GM04503 (cell line): Measurements from ENCODE around the gene LRRC3B.
"Not testable (repeated sequence)": the region's sequence is repeated elsewhere in the genome, so short reads cannot be mapped to it uniquely, and the experiment has no call there.

ENCODE experiments used
- DNase-seq: peaks from one replicate; pipeline ENCODE4 v3.0.0-alpha.2; 2012; ENCODE audit warnings: low read depth

LRRC3B gene

GRCh38 chr3:26622621-26623418 is at the start of gene LRRC3B:
TSS of gene LRRC3B (plus strand) at chr3:26622772. CDS start at chr3:26709673, 86,901 bp downstream.
- no peak for DNase-seq

- no peak for DNase-seq
Observed at GRCh38 chr3:26574766-26575165, 47.8 kb upstream of the LRRC3B start.

GRCh38 chr3:26579116-26579515 is 43.5 kb upstream of the LRRC3B start:
- no peak for DNase-seq

- DNase-seq: no peak
Observed at GRCh38 chr3:26587571-26587970, 35.0 kb upstream of the LRRC3B start.

DNA sequence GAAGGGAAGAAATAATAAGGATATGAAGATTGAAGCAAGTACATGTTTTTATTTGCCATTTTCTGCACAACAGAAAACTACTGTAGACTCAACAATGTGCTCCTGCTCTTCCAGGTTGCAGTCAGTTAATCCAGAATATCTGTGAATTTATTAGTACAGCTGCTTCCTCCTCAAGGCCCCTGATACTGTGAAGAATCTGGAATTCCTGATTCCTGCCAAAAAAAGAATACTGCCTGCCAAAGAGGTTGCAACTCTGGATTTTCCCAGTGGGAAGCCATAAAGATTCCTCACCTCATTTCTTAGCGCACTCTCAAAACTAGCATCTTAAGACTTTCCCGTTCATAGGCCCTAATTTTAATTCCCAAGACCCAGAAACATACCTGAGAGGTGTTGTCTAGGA is 33.6 kb upstream of the LRRC3B start:
- no peak for DNase-seq

GRCh38 chr3:26589678-26590077 is 32.9 kb upstream of the LRRC3B start:
- no peak for DNase-seq

GRCh38 chr3:26590919-26591484 is 31.6 kb upstream of the LRRC3B start:
- no peak for DNase-seq

DNA sequence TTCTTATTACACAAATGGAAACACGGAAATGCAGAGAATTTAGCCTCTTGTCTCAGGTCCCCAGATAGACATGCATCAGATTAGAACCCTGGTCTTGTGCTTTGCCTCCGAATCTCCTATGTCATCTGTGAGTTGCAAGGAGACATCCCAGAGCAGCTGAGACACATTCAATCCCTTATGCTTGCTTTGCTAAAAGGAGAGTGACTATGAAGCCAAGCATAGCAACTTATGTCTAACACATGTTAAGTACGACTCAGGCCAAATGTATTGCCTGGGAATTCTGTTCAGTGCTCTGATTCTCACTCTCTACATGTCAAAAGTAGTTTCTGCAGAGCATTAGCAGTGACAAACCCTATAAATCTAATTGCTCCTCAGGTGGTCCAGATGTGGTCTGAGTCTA is 30.6 kb upstream of the LRRC3B start:
- DNase-seq: no peak

DNA sequence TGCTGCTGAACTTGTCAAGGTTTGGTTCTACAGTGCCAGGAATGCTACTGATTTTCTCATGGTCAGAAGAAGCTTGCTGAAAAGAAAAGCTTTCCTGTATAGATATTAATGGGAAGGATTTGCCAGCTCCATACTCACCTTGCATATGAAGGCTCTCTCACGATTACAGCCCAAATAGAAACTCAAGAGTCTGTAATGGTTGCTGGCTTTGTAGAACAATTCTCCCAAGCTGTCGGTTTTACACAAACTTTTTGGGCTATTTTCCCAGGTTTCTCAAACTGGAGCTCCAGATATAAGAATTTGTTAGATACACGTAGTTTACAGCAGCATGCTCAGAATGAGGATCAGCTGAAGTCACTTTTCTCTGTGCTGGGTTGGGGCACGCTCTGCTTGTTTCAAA is 30.1 kb upstream of the LRRC3B start:
- no peak for DNase-seq

DNA sequence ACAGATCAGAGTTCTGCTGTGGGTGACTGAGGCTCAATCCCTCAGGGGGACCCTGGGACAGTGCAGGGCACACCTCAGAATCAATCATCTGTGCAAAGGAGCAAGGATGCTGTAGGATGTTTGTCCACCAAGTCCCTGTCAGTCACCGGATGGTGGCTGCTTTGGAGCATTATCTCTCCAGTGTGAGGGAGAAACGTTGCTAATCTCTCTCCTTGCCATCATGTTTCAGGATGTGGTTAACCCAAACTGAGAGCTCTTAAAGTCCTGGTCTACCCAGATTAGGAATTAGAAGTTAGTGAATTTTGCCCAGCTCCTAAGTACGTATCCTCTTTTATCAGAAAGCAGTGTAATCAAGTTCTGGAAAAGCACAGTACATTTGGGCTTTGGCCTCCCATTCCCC is 26.2 kb upstream of the LRRC3B start:
- no peak for DNase-seq

DNA sequence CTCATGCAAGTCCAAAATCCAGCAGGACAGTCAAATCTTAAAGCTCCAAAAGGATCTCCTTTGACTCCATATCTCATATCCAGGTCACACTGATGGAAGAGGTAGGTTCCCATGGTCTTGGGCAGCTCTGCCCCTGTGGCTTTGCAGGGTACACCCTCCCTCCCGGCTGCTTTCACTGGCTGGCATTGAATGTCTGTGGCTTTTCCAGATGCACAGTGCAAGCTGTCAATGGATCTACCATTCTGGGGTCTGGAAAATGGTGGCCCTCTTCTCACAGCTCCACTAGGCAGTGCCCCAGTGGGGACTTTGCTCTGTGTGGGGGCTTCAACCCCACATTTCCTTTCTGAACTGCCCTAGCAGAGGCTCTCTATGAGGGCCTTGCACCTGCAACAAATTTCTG is 19.3 kb upstream of the LRRC3B start:
- not testable (repeated sequence) for DNase-seq

DNA sequence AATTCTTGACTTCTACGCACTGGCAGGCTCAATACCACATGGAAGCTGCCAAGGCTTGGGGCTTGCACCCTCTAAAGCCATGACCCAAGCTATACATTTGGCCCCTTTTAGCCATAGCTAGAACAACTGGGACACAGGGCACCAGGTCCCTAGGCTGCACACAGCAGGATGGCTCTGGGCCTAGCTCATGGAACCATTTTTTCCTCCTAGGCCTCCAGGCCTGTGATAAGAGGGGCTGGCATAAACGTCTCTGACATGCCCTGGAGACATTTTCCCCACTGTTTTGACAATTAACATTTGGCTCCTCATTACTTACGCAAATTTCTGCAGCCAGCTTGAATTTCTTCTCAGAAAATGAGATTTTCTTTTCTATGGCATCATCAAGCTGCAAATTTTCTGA is 18.8 kb upstream of the LRRC3B start:
- not testable (repeated sequence) for DNase-seq

DNA sequence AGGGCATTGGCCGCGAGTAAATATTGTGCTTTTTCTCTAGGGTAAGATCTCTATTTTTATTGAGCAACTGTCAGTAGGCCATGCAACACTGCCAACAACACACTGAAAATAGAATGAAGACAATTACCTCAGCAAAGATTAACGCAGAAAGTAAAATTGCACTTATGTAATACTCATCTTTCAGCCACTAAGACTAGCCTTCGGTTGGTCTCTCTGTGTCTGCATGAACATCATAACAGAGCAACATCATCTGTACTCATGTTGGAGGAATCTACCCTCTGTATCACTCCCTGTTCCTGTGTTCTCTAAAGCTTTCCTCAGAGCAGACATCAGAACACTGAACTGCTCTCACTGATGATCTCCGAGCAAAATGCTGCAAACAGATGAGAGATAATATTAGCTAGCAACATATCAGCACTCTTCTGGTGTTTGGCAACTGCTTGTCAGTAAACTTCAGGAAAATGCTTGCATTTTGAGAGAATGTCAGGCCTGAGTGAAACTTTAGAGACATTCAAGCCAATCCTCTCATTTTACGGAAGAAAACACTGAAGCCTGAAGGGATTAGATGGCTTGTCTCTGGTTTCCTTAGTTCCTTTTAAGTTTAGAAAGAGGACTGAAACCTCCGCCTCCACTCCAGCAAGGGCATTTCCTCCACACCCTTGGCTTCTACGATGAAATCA is 8.4 kb upstream of the LRRC3B start:
- no peak for DNase-seq

DNA sequence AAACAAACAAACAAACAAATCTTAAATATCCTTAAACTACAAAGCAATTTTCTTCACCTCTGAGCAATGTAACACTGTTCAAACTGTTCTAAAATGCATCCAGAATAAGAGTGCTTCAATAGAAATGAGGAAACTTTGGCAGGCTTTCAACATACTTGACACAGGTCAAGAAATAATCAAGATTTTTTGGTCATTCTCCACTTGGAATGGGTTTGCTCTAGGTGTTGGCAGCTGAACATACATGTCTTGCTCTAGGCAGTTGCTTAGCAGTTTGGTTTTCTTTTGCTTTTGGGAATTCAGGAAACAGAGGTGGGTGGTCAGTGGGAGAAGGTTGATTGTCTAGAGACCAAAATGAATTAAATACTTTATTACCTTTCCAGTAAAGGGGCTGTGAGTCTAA is 1.4 kb upstream of the LRRC3B start:
- DNase-seq: no peak

DNA sequence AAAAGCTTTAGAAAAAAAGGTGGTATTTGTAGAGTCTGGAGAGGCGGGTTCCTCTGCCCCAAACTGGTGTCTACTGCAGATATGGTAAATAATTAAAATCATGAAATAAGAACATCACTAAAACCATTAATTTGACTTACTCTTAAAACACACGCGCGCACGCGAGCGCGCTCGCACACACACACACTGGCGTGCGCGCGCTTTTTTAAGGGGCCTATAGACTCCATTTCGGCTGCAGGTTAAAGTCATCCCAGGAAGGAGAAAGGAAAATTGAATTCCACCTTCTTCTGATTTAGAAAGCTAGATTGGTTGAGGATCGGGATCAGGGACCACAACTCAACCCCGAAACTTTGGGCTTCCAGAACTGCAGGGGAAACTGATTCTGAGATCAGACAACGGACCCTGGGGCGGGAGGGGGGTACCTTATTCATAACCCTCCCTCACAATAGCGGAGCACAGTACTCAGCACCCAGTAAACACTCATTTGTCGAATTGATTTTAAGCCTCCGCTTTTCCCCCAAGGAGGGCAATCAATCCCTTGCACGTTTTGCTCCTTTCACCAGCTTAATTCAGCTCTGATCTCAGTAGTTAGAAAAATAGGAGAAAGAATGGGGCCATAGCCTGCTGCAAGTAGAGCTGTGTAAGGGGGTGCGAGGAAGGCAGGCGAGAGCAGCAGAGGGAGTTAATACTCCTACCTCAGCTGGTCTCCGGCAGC is 509 bp upstream of the LRRC3B start:
- no peak for DNase-seq

- no peak for DNase-seq
Observed at GRCh38 chr3:26623419-26624208, 1.0 kb downstream of the LRRC3B start.

DNA sequence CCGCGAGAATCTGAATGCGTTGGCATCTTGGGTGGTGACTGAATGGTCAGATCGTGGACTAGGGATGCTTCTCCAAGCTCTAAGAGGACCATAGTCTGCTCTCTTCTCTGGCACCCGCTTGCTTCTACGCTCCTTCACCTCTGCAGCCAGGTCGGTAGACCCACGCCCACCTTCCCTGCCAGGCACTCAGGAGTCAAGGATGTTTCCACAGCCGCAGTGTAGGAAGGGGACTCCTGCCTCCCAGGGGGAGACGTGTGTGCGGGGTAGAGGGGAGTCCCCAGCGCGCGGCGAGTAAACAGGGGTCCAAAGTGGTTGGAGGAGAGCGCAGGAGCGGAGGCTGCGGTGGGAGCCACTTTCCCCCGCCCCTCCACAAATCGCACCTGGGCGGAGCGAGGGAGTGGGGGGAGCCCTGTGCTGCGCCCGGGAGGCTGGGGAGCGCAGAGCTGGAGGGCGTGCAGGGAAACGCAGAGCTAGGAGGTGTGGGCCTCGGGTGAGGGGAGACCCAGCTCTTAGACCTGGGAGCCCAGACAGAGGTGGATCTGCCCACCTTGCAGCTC is 1.7 kb downstream of the LRRC3B start:
- no peak for DNase-seq

GRCh38 chr3:26625187-26625586 is 2.6 kb downstream of the LRRC3B start:
- no peak for DNase-seq

DNA sequence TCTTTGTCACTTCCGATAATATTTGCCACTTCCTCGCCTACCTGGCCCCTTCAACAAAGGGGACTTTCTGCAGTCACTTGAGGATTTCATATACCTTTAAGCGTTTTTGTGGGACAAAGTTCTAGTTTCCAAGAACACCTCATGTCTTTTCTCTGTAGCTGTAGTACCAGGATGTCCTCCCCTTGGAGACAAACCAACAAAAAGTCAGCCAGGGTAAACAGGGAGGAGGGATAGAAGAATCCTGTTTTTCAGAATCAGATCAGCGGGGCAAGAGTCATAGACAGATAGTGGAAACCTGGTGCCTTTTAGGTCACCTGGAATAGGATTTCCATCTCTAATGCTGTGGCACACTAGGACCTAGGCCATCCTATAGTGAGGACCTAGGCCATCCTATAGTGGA is 4.5 kb downstream of the LRRC3B start:
- no peak for DNase-seq

- no peak for DNase-seq
Observed at GRCh38 chr3:26628915-26629314, 6.3 kb downstream of the LRRC3B start.

GRCh38 chr3:26630669-26631389 is 8.3 kb downstream of the LRRC3B start:
- no peak for DNase-seq
